ENCODE data around the gene RNASET2.

Gene RNASET2

GRCh38 chr6:166987448-166987847, 31.1 kb upstream of the RNASET2 start:
- DNase-seq (ENCODE audit: insufficient read length, low spot score) (no peak), FAIRE-seq (no peak)
- TF ChIP-seq POLR2A (IDR thresholded peaks at IDR 0.05; ENCODE audit: low read depth, low read length) = no peak

- DNase-seq (ENCODE audit: insufficient read length, low spot score) (no peak), FAIRE-seq (no peak)
- TF ChIP-seq POLR2A (IDR thresholded peaks at IDR 0.05; ENCODE audit: low read depth, low read length) = no peak
These were observed 24.4 kb upstream of the RNASET2 start for GRCh38 chr6:166980738-166981137.

GRCh38 chr6:166977621-166978525, 21.5 kb upstream of the RNASET2 start:
- FAIRE-seq = no peak
- TF ChIP-seq POLR2A (IDR thresholded peaks at IDR 0.05; ENCODE audit: low read depth, low read length) = no peak

GRCh38 chr6:166976636-166977035, 20.3 kb upstream of the RNASET2 start:
- DNase-seq (ENCODE audit: insufficient read length, low spot score) = no peak
- no peak for TF ChIP-seq POLR2A (IDR thresholded peaks at IDR 0.05; ENCODE audit: low read depth, low read length)

More at GRCh38 chr6:166977621-166978525, 21.5 kb upstream of the RNASET2 start:
- no peak for DNase-seq (ENCODE audit: insufficient read length, low spot score)

GRCh38 chr6:166972101-166972500, 15.8 kb upstream of the RNASET2 start:
- DNase-seq (ENCODE audit: insufficient read length, low spot score) = no peak
- FAIRE-seq = no peak
- TF ChIP-seq POLR2A (IDR thresholded peaks at IDR 0.05; ENCODE audit: low read depth, low read length) = no peak

More at GRCh38 chr6:166976636-166977035, 20.3 kb upstream of the RNASET2 start:
- no peak for FAIRE-seq

- no peak for FAIRE-seq
- DNase-seq (ENCODE audit: insufficient read length, low spot score) = no peak
- no peak for TF ChIP-seq POLR2A (IDR thresholded peaks at IDR 0.05; ENCODE audit: low read depth, low read length)
These were observed 14.9 kb upstream of the RNASET2 start for GRCh38 chr6:166971271-166971670.

- no peak for FAIRE-seq
- DNase-seq (ENCODE audit: insufficient read length, low spot score) = no peak
- no peak for TF ChIP-seq POLR2A (IDR thresholded peaks at IDR 0.05; ENCODE audit: low read depth, low read length)
These were observed 14.4 kb upstream of the RNASET2 start for GRCh38 chr6:166970776-166971175.

- FAIRE-seq (no peak), DNase-seq (ENCODE audit: insufficient read length, low spot score) (no peak)
- no peak for TF ChIP-seq POLR2A (IDR thresholded peaks at IDR 0.05; ENCODE audit: low read depth, low read length)
These were observed 13.7 kb upstream of the RNASET2 start for GRCh38 chr6:166970091-166970490.

GRCh38 chr6:166969390-166970002, 13.1 kb upstream of the RNASET2 start:
- TF ChIP-seq POLR2A (IDR thresholded peaks at IDR 0.05; ENCODE audit: low read depth, low read length) = no peak
- FAIRE-seq (no peak), DNase-seq (ENCODE audit: insufficient read length, low spot score) (no peak)

GRCh38 chr6:166966268-166966667, 9.9 kb upstream of the RNASET2 start:
- DNase-seq (ENCODE audit: insufficient read length, low spot score) (no peak), FAIRE-seq (no peak)
- no peak for TF ChIP-seq POLR2A (IDR thresholded peaks at IDR 0.05; ENCODE audit: low read depth, low read length)

- DNase-seq (ENCODE audit: insufficient read length, low spot score) = no peak
- TF ChIP-seq POLR2A (IDR thresholded peaks at IDR 0.05; ENCODE audit: low read depth, low read length) = no peak
- FAIRE-seq = no peak
These were observed 4.2 kb upstream of the RNASET2 start for GRCh38 chr6:166960609-166960978.

- no peak for DNase-seq (ENCODE audit: insufficient read length, low spot score)
- FAIRE-seq = no peak
- TF ChIP-seq POLR2A (IDR thresholded peaks at IDR 0.05; ENCODE audit: low read depth, low read length) = no peak
These were observed 3.7 kb upstream of the RNASET2 start for GRCh38 chr6:166959911-166960608.

GRCh38 chr6:166958926-166959861, 2.8 kb upstream of the RNASET2 start:
- FAIRE-seq = no peak
- DNase-seq (ENCODE audit: insufficient read length, low spot score) = no peak
- no peak for TF ChIP-seq POLR2A (IDR thresholded peaks at IDR 0.05; ENCODE audit: low read depth, low read length)
